ENCODE measurements around the gene EIF4E. TPM values are rescaled to one million over a fixed set of nuclear protein-coding genes. Genes with fewer than 3 reads are reported as not detected.

Gene EIF4E
- polyA plus RNA-seq, 1 donor from 2014 or later, result 189 TPM

DNA sequence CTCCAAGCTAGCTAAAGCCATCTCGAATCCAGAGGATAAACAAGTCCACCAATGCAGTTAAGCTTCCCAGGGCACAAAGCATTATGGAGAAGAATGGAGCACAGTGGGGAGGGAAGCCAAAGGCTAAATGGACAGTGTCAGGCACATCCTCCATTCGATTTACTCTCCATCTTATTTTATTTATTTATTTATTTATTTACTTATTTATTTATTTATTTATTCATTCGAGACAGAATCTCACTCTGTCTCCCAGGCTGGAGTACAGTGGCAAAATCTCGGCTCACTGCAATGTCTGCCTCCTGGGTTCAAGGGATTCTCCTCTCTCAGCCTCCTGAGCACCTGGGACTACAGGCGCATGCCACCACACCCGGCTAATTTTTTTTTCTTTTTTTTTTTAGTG, 26.3 kb upstream of the EIF4E start:
- no peaks in the 10 kb centered on the region for H3F3A ChIP-seq (ENCODE audit: insufficient read depth, low read length, poor library complexity, severe bottlenecking)
- no peaks in the 10 kb centered on the region for H4K20me1 ChIP-seq (ENCODE audit: insufficient read depth)
- no peaks in the 10 kb centered on the region for H3K9me2 ChIP-seq (ENCODE audit: insufficient read depth, low read length)
- H3K4me2 ChIP-seq (ENCODE audit: low read length), result no peak overlapping the region
- no peak overlapping the region for H3K9ac ChIP-seq (ENCODE audit: low read length)
- no peaks in the 10 kb centered on the region for H3K36me3 ChIP-seq (ENCODE audit: insufficient read depth, low read length)
- no peak overlapping the region for H3K27ac ChIP-seq (ENCODE audit: low read length)
- H3K79me2 ChIP-seq (replicated peaks; ENCODE audit: insufficient read depth, low read length), result no peaks in the 10 kb centered on the region
- no peak overlapping the region for H3K4me3 ChIP-seq (ENCODE audit: low read length)
- no peak for TF ChIP-seq RAD21 (conservative IDR thresholded peaks at IDR 0.05)
- TF ChIP-seq, protein P1, sequence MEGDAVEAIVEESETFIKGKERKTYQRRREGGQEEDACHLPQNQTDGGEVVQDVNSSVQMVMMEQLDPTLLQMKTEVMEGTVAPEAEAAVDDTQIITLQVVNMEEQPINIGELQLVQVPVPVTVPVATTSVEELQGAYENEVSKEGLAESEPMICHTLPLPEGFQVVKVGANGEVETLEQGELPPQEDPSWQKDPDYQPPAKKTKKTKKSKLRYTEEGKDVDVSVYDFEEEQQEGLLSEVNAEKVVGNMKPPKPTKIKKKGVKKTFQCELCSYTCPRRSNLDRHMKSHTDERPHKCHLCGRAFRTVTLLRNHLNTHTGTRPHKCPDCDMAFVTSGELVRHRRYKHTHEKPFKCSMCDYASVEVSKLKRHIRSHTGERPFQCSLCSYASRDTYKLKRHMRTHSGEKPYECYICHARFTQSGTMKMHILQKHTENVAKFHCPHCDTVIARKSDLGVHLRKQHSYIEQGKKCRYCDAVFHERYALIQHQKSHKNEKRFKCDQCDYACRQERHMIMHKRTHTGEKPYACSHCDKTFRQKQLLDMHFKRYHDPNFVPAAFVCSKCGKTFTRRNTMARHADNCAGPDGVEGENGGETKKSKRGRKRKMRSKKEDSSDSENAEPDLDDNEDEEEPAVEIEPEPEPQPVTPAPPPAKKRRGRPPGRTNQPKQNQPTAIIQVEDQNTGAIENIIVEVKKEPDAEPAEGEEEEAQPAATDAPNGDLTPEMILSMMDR (IDR thresholded peaks at IDR 0.05; ENCODE audit: poor library complexity, severe bottlenecking), result no peak
- H3K27me3 ChIP-seq (ENCODE audit: insufficient read depth, low read depth, low read length), result no peaks in the 10 kb centered on the region
- H3K9me3 ChIP-seq (ENCODE audit: low read length), result no peaks in the 10 kb centered on the region
- no peak overlapping the region for H2AFZ ChIP-seq (ENCODE audit: low read depth, low read length)

DNA sequence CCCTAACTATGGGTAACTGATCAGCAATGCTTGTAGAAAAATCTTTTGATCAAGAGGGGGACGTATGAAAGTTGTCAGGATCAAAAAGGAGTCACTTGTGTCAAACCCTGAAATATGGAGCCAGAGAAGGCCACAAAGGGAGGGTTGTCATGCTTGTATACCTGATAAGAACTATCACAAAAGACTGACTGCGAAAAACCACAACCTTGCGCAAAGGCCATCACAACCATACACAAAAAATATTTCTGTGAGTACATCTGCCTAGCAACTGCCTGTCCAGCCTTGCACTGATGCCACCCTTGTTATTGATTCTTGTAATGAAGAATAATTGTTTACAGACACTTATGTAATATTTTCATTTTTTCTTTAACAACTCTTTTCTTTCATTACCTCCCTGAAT, 22.8 kb upstream of the EIF4E start:
- Histone ChIP-seq H4K20me1 (ENCODE audit: insufficient read depth) (no peaks in the 10 kb centered on the region), H3F3A (ENCODE audit: insufficient read depth, low read length, poor library complexity, severe bottlenecking) (no peaks in the 10 kb centered on the region), H3K9me3 (ENCODE audit: low read length) (no peaks in the 10 kb centered on the region), H2AFZ (ENCODE audit: low read depth, low read length) (no peak overlapping the region), H3K27ac (ENCODE audit: low read length) (no peak overlapping the region), H3K4me3 (ENCODE audit: low read length) (no peak overlapping the region), H3K79me2 (replicated peaks; ENCODE audit: insufficient read depth, low read length) (no peaks in the 10 kb centered on the region), H3K36me3 (ENCODE audit: insufficient read depth, low read length) (no peaks in the 10 kb centered on the region), H3K9ac (ENCODE audit: low read length) (no peak overlapping the region), H3K9me2 (ENCODE audit: insufficient read depth, low read length) (no peaks in the 10 kb centered on the region), H3K27me3 (ENCODE audit: insufficient read depth, low read depth, low read length) (no peaks in the 10 kb centered on the region), H3K4me2 (ENCODE audit: low read length) (no peak overlapping the region)
- TF ChIP-seq POLR2AphosphoS5 (IDR thresholded peaks at IDR 0.05) (no peak), EP300 (conservative IDR thresholded peaks at IDR 0.05; ENCODE audit: poor library complexity, severe bottlenecking) (no peak), EZH2 (IDR thresholded peaks at IDR 0.05; ENCODE audit: borderline replicate concordance, insufficient read depth, low read length, poor library complexity, severe bottlenecking) (no peak), SMC3 (conservative IDR thresholded peaks at IDR 0.05; ENCODE audit: poor library complexity) (no peak), TAF1 (IDR thresholded peaks at IDR 0.05; ENCODE audit: low read depth) (no peak), RAD21 (conservative IDR thresholded peaks at IDR 0.05) (no peak), MXI1 (conservative IDR thresholded peaks at IDR 0.05; ENCODE audit: poor library complexity, severe bottlenecking) (no peak)
- TF ChIP-seq, protein P1 (IDR thresholded peaks at IDR 0.05; ENCODE audit: poor library complexity, severe bottlenecking), result no peak
- TF ChIP-seq, protein P2, sequence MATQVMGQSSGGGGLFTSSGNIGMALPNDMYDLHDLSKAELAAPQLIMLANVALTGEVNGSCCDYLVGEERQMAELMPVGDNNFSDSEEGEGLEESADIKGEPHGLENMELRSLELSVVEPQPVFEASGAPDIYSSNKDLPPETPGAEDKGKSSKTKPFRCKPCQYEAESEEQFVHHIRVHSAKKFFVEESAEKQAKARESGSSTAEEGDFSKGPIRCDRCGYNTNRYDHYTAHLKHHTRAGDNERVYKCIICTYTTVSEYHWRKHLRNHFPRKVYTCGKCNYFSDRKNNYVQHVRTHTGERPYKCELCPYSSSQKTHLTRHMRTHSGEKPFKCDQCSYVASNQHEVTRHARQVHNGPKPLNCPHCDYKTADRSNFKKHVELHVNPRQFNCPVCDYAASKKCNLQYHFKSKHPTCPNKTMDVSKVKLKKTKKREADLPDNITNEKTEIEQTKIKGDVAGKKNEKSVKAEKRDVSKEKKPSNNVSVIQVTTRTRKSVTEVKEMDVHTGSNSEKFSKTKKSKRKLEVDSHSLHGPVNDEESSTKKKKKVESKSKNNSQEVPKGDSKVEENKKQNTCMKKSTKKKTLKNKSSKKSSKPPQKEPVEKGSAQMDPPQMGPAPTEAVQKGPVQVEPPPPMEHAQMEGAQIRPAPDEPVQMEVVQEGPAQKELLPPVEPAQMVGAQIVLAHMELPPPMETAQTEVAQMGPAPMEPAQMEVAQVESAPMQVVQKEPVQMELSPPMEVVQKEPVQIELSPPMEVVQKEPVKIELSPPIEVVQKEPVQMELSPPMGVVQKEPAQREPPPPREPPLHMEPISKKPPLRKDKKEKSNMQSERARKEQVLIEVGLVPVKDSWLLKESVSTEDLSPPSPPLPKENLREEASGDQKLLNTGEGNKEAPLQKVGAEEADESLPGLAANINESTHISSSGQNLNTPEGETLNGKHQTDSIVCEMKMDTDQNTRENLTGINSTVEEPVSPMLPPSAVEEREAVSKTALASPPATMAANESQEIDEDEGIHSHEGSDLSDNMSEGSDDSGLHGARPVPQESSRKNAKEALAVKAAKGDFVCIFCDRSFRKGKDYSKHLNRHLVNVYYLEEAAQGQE (IDR thresholded peaks at IDR 0.05; ENCODE audit: borderline replicate concordance), result no peak
